ENCODE data around the gene DZIP1L.

Gene DZIP1L

DNA sequence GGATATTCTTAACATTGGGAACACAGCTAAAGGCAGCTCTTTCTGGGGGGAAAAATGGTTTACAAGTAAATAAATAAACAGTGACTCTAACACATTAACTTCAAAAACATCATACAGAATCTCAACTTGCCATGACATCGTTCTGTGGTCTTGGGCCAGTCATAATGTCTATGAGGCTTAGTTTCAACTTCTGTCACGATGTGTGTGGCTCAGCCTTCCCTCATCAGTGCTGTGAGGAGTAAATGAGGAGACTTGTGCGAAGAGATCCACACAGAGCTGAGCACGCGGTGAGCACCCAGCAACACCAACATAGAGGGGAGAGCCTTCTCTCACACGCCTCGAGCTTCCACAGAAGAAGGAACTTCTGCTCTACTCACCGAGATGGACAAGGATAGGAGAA, 49.0 kb downstream of the DZIP1L start:
- DNase-seq: no peak

DNA sequence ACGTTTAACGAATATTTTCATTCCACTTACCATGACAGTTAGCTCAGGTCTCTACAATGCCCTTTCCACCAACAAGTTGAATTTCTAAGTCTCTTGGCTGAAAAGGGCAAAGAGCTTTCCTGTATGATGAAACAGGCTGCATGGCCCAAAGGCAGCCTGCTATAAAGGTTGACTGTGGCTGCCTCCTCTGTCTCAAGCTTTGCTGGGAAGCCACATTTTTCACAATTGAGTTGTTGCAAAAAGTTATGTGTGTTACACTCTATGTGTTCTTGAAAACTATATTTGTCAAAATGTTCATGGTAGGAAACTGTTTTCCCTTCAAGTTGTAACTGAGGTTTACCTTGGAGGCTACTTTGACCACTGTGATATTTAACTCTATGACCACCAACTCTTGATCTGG, 49.5 kb downstream of the DZIP1L start:
- no peak for DNase-seq

DNA sequence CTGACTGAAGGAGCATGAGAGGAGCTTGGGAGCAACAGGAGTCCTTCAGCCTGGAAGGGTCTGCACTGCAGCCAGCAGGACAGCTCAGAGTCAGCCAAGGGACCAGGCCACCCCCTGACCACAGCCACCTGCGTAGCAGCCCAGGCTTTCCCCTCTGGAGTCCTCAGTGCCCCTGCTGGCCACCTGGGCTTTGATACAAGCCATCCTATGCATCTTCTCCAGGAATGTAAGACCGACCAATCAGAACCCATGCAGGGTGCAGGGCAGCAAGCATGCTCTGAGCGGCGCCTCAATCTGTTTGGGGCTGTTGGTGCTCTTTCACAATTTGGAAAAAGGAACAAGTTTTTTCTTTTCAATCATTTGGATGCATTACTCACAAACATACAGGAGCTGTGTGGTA, 52.0 kb downstream of the DZIP1L start:
- DNase-seq: no peak

DNA sequence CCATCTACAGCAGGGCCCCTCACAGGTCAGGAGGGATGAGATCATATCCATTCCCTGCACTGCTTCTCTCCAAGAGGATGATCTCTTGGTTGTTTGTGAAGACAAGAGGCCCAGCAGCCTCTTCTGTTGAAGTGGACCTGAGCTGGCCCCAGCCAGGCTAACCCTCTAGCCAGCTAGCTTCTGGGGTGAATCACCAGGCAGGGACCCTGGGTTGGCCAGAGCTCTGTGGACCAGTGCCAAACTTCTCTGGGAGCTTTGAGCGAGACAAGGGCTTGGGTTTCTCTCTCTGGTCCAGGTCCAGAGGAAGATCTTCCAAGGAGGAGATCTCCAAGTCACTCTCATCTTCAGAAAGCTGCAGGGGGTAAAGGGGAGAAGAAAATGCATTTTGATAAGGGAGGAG, 52.8 kb downstream of the DZIP1L start:
- no peak for DNase-seq

DNA sequence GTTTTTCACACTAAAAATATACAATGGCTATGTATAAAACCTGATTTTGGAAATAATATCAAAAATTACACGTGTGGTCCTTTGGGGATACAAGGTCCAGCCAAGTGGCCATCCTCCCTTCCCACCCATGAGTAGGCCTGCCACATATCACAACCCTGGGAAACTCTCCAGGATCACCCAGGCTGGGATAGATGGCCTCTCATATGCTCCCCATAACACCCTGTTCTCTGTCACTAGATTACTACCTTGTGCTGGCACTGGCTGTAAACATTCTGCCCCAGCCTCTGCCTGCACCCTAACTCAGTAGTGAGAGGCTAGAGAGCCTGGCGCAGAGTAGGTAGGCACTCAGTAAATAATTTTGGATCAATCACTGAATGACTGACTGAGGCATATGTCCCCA, 53.4 kb downstream of the DZIP1L start:
- DNase-seq: no peak

DNA sequence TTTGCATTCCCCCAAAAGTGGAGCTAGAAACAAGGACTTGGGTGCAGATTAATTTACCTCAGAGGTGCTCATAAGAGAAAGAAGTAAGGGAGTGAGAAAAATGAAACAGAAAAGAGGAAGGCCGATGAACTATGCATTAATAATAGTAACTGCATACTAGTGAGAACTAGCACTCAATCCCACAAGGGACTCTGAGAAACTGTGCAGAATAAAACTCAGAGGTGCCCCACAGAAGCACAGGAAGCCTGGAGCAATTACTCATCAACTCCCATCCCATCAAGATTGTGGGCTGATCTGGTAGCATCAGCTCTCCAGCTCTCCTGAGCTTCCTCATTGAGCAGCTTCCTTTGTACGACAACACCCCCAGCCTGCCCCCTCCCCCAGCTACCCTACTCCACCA, 54.6 kb downstream of the DZIP1L start:
- DNase-seq: no peak

DNA sequence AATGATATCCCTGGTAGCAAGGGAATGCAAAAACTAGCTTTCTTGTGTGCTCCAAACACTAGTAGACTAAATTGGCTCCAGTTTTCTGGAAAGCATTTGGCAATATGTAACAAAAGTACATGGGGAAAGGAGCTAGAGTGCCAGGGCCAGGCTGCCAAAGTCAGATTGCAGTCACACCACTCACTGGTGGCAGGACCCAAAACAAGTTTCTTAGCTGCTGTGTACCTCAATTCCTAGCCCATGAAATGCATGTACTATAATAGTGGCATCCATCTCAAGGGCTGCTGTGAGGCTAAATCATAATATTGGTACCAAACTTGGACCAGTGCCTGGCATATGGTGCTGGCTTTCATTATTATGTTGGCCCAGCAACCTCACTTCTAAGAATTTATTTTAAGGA, 56.1 kb downstream of the DZIP1L start:
- DNase-seq: no peak

DNA sequence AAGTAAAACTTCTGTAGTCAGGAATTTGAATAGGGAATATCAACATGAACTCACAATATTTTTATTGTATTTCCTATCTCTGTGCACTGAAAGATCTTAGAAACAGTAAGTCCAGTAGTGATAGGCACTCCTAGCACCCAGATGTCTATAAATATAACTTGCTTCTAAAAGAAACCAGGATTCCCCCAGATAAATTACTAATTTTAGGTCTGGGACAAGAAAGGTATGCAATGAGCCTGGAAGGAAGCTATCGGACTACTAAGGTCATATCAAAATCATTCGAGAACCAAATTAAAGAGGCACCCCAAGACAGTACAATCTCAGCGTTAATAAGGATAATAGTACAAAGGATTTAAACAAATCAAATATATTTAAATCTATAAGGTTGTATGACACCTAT, 58.0 kb downstream of the DZIP1L start:
- no peak for DNase-seq

DNA sequence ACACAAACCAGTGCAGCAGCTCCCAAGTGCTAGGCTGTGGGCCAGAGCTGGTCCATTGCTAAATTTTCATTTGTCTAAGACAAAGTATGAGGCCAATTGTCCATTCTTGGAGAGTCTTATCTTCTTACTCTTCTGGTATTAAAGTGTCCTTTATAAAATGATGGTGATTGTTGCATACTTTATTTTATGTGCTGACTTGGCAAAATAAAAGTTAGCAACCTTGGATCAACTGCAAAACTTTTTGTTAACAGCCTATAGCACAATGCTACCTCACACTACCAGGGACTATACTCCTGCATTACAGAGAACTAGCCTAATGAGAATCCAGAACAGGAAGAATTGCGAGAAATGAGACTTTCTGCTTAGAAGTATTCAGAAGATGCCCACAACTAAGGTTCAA, 61.4 kb downstream of the DZIP1L start:
- DNase-seq: no peak

DNA sequence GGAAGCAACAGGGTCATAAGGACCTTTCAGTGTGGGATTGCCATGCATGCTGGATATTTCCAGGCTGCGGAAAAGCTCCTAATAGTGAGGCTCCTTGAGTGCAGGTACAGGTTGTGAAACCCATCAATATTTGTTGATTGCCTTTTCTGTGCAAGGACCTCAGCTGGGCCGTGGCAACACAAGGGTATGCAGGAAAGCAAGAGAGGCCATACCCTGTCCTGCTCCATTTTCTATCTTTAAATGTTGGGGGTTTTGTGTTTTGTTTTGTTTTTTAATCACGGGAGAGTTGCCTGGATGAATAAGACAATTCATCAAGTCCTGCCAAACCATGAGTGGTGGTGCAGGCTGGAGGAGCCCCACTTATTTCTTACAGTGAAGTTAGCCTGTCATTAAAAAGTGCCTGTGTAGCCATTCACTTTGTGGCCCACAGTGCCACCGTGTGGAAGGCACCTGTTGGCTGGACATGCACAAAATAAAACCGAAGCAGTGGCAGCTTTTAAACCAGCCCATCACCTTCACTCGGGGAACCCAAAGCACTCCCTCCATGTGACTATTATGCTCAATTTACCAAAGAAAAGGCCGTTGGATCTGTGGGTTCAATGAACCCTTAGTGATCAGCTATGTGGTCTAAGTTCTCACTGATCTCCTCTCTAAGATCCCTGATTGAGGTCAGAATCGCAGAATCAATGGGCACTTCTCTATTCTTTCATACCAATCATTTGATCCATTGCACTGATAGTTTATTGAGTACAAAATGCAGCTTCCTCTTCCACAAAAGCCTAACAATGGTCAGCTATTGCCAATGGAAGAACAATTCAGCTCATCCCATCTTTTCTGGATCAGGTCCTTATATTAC, 63.2 kb downstream of the DZIP1L start:
- no peak for DNase-seq

DNA sequence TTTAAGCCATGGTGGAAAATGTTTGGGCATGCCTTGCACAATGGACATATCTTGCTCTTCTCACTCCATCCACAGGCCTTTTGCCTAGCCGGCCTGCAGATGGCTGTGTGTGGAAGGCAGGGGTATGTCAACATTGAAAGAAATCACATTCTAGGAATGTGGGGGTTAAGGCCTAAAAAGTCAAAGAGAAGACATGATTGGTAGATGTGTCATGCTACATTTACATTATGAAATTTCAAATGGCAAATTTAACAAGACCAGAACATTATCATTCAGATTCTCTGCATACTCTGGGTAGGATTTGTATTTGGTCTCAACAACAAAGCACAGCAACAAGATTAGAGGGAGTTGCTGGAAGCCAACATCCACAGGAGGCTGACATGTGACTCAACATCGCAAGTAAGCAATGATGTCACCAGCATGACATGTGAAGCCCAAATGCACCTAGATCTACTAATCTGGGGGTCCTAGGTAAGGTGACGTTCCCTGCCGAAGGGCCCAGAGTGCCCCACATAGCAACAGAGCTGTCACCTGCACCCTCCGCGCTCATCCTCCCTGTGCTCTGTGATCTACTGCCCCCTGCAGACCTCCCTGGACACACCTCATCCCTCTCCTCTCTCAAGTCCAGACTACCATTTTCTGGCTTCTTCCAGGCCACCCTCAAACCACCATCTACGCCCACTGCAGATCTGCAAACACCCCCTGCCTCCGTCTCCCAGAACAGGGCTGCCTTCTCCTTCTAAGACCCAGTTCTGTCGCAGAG, 66.1 kb downstream of the DZIP1L start:
- no peak for DNase-seq

DNA sequence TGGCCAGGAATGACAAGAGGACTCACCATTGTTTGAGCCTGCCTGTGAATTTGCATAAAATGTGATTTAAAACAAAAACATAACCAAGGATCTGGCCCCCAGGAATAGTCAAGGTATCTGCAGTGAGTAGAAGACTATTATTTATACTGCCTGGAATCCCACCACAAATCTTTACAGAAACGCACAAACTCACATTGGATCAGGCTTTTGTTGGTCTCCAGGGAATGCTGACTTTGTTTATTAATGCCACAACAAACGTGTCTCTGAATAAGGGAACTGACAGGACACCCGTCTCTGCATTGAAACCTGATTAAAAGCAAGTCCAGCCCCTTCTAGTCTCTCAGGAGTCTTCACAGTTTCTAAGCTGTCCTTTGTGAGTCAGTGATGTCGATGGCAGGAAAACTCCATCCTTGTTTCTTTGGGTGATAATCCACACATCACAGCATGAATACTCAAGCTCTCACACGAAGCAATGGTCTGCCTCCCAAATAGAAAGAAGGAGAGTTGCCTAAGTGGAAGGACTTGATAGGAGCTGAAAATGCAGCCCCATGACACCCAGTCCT, 67.7 kb downstream of the DZIP1L start:
- no peak for DNase-seq

DNA sequence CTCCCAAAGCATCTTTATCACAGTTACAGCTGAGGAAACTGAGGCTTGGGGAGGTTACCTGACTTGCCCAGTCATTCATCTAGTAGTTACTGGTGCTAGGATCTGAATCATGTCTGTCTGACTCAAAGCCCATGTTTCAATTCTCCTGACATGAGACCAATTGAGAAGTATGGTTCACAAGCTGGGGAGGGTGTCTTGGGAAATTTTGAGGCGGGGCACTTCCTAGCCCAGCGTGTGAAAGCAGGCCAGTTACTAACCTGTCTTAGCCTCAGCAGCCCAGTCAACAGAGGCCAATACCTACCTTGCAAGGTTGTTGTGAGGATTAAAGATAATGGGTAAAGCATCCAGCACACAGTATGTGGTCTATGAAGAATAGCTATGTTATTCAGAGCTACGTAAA, 68.5 kb downstream of the DZIP1L start:
- DNase-seq: no peak

DNA sequence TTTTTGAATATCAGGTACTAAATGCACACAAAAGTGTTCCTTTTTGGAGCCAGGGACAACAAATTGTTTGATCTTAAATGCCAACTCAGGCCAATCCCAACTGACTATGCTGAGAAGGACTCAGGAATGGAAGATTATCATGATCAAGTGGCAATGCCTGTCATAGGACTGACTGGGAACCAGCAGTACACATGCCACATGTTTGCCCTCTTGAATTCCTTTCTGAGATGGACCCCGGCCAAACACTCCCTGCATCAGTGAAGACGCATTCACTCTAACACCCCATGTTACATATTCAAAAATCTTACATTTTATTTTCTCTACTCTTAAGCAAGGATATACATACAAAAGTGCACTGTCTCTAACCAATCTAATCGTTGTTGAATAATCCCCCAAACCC, 69.3 kb downstream of the DZIP1L start:
- DNase-seq: no peak

DNA sequence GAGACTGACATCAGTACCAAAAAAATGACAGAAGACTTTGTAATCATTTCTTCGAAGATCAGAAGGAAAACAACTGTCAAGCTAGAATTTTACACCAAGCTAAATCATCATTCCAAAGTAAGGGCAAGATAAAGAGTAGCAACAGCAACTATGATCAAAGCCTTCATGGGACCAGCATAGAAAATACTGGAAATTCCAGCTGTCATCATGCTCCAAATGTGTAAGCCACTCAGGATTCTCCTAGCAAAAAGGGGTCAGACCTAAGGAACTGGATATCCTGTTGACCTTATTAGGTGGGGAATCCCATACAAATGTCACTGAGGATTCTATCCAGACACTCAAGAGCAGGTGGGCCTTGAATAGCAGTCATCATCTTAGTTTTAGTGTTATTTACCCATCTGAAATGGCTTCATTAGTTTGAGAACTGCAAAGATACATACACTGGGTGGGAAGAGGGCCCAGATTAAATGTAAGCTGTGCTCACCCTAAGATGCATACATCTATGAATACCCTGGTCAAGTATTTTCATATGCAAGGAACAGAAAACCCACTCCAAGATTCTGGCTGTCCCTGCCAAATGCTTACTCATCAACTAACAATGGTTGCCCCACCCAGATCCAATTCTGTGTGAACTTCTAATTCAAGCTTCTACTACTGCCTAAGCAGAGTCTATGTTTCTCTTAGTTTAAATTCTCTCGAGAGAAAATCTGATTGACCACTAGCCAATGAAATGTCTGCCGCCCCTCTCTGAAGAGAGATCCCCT, 72.0 kb downstream of the DZIP1L start:
- DNase-seq: no peak

DNA sequence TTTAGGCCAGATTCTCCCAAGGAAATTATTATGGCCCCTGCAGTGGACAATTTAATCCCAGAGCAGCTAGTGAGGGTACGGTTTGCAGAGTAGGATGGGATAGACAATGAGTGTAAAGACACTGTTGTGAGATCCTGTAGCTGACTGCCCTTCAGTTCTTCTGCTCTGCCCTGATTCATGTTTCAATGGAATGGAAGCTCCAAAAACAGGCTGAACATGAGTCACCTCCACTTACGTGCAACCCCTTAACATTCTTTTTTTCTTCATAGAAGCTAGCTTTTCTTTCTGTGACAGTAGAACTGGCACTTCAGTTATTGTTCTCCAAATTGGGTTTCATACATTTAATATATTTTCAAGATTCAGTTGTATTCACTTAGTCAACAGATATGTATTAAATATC, 73.4 kb downstream of the DZIP1L start:
- no peak for DNase-seq

DNA sequence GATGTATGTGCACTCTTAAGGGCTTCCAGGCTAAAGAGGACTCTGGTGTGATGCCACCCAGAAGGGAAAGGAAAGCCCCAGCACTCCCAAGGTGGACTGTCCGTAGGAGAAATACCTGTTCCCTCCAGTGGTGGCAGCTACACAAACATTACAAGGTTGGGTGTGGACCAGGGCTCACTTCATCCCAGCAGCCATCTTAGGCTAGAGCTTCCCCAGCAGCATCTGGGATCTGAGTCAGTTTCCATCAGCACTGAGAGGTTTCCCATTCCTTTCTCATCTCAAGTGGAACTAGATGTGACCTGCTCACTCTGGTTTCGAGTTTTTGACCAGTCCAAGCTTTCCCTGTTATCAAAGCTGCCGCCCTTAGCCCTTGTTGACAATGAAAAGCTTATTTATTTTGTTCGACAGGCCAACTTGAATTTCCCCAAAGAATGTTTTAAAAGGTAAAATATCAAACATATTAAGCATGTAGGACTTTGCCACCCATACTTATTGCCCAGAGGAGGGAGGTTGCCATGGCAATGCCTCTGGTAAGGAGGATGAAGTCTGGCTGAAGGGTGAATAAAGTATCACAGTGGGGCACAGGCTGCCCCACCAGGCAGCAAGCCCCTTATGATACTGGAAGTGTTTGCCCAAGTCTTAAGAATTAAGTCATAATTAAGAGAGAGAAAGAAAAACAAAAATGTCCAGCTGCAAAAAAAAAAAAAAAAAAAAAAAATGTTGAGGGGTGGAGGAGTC, 76.5 kb downstream of the DZIP1L start:
- no peak for DNase-seq

DNA sequence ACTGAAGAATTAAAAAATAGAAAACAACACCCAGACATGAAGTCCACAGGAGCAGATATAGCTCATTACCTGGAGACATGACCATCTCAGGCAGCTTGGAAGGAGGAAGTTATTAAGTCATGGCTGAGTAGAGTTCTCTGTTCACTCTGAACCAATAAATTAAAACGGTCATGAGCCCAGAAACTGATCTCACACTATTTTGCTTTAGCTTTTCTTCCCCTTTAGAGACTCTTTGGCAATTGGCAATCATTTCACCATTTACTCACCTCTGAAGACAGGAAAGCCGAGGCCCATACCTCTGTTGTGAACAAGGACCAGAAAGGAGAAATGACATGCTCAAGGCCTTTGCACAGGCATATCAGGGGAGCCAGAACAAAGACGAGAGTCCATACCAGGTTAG, 78.8 kb downstream of the DZIP1L start:
- DNase-seq: no peak

DNA sequence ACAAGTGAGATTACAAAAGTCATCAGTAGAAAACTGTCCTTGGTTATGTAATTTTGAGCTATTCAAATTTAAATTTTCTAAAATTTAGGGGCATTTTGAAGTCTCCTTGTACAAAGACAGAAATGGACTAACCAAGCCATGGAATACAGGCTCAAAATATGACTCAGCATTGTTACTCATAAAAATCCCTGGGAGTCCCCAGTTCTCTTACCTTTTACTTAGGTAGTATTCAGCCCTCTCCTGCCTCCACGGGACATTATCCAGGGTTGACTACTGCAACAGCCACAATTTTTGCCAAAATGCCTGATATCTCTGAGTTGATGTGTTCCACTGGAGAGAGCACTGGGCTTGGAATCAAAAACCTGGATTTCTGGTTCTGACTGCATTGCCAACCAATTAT, 80.5 kb downstream of the DZIP1L start:
- DNase-seq: no peak

DNA sequence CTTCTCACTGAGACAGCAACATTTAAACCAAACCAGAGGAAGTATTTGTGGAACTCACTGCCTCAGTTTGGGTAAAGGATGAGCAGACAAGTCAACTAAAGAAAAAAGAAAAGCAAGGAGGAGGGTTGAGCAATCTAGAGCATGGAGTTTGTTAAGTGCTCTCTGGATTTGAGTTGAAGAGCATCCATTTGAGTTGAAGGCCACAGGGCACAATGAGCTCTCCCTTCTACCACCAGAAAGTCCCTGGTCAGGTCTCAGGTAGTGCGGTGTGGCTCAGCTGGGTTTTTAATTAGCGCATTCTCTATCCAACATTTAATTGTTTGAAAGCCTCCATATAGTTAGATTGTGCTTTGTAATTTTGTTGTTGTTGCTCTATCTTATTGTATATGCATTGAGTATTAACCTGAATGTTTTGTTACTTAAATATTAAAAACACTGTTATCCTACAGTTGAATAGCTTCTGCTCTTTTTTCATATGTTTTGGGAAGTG, 82.2 kb downstream of the DZIP1L start:
- no peak for DNase-seq

DNA sequence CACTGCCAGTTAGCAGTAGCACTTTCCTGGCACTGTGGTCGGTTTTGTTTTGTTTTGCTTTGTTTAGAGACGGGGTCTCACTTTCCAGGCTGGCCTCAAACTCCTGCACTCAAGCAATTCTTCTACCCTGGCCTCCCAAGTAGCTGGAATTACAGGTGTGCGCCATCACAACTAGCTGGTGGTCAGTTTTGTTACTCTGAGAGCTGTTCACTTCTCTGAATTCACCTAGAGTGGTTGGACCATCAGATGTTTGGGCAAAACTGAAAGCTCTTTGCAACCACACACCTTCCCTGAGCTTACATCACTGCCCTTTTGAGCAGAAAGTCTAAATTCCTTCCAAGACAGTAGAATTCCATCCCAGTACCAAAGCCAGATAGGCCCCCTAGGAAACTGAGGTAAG, 82.8 kb downstream of the DZIP1L start:
- DNase-seq: no peak

DNA sequence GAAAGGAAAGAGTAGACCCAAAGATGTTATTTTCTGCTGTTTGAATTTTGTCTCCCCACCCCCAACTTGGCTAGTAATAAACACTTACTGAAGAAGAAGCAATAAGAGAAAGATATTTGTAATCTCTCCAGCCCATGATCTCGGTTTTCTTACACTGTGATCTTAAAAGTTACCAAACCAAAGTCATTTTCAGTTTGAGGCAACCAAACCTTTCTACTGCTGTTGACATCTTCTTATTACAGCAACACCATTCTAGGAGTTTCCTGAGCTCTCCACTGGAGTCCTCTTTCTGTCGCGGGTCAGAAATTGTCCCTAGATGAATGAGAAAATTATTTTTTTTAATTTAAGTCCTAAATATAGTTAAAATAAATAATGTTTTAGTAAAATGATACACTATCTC, 83.9 kb downstream of the DZIP1L start:
- no peak for DNase-seq

Data from activated CD4-positive, alpha-beta T cell treated with anti-CD3 and anti-CD28 coated beads for 1 hour (primary cell).